Measurements from ENCODE around the gene TTC23.

DNA sequence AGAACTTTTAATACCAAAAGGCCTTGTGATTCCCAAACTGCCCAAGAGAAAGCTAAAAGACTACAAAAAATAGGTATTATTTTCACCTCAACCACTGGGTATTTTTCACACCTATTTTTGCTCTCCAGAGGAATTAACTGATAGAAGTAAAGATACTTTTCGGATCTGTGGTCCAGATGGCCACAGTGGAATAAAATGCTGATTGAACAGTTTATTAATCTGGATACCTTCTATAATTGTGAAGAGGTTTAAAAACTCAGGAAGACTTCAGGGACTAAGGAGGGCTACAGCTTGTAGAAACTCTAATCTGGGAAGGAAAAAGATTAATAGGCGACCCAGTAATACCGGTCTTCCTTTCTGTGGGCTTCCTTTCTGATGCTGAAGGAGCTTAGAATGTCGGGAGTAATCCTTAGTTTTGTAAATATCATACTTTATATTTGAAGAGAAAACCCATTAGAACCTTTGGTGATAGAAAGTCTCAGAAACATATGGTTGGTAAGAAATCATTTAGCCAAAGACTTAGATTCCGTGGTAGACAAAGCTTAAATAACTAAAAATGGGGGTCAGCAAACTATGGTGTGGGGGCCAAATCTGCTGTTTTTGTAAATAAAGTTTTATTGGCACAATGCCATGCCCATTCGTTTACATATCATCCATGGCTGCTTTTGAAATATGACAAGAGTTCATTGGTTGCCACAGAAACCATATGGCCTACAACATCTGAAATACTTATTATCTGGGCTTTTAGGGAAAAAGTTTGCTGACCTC, 47.8 kb downstream of the TTC23 start:
- no peak for TF ChIP-seq POLR2AphosphoS5 (IDR thresholded peaks at IDR 0.05; ENCODE audit: low read depth, low read length)
- no peak for TF ChIP-seq REST (IDR thresholded peaks at IDR 0.05; ENCODE audit: insufficient read depth in 1 of 2, low read depth in 2 of 2, low read length in 2 of 2)
- no peak for TF ChIP-seq TAF1 (IDR thresholded peaks at IDR 0.05; ENCODE audit: borderline replicate concordance, insufficient read depth, low read length)
- no peak for TF ChIP-seq FOXP2 (optimal IDR thresholded peaks at IDR 0.05; ENCODE audit: borderline replicate concordance, extremely low read depth, extremely low read length, insufficient read depth)
- no peak for TF ChIP-seq SIN3A (IDR thresholded peaks at IDR 0.05; ENCODE audit: borderline replicate concordance, insufficient read depth, low read length)

All from PFSK-1 (cell line).